GM10248 (cell line): ENCODE data around the gene LMBRD1.

Experiments used
- CTCF ChIA-PET: fragments of 300-600 bp; sonication (Branson Sonifier 250); formaldehyde crosslinking; extraction: SDS; loops from one replicate; lab custom pipeline; 2021; ENCODE audit warnings: antibody characterized with exemption; lab: Yijun Ruan, JAX
- POLR2A ChIA-PET: fragments of 350-650 bp; sonication (Branson Sonifier 250); formaldehyde crosslinking; extraction: SDS; loops from one replicate; lab custom pipeline; 2020; ENCODE audit warnings: antibody characterized with exemption; lab: Yijun Ruan, JAX
- DNase-seq: peaks from one replicate; pipeline ENCODE4 v3.0.0; 2012; ENCODE audit errors: extremely low spot score
- CTCF ChIP-seq: IDR thresholded peaks from 2 replicates; pipeline ENCODE4 v1.5.1; 2012; ENCODE audit warnings: mild to moderate bottlenecking, low read depth; ENCODE audit errors: extremely low read depth, missing control alignments, control extremely low read depth

Gene LMBRD1

GRCh38 chr6:69768664-69769063, 28.1 kb downstream of the LMBRD1 start:
- no peak for DNase-seq
- ChIA-PET POLR2A (no interaction called here), CTCF (no interaction called here)
- no peak for TF ChIP-seq CTCF

GRCh38 chr6:69763763-69764162, 33.0 kb downstream of the LMBRD1 start:
- no peak for TF ChIP-seq CTCF
- CTCF ChIA-PET, result interaction anchor here (1.1 kb wide), 1 partner anchor 13 kb away, joined by 3 read pairs; no protein-coding TSS in a partner anchor
- DNase-seq, result no peak
- POLR2A ChIA-PET, result no interaction called here

GRCh38 chr6:69761853-69762252, 35.0 kb downstream of the LMBRD1 start:
- POLR2A ChIA-PET, result no interaction called here

GRCh38 chr6:69758214-69758613, 38.6 kb downstream of the LMBRD1 start:
- CTCF ChIA-PET, result no interaction called here
- POLR2A ChIA-PET, result no interaction called here
- no peak for DNase-seq
- no peak for TF ChIP-seq CTCF

More at GRCh38 chr6:69761853-69762252, 35.0 kb downstream of the LMBRD1 start:
- CTCF ChIA-PET, result interaction anchor here (1.0 kb wide), 1 partner anchor 9 kb away, joined by 3 read pairs; no protein-coding TSS in a partner anchor
- TF ChIP-seq CTCF, result no peak
- no peak for DNase-seq

GRCh38 chr6:69756907-69757306, 39.9 kb downstream of the LMBRD1 start:
- no peak for DNase-seq
- ChIA-PET POLR2A (no interaction called here), CTCF (interaction anchor here (0.9 kb wide), 1 partner anchor 19 kb away, joined by 3 read pairs; no protein-coding TSS in a partner anchor)
- TF ChIP-seq CTCF, result no peak

GRCh38 chr6:69756366-69756765, 40.4 kb downstream of the LMBRD1 start:
- no peak for DNase-seq
- POLR2A ChIA-PET, result no interaction called here
- CTCF ChIA-PET, result interaction anchor here (0.9 kb wide), 1 partner anchor 19 kb away, joined by 3 read pairs; no protein-coding TSS in a partner anchor
- no peak for TF ChIP-seq CTCF
